Vagina (tissue), 2 donors: ENCODE results near the gene FBXO44.

Experiments
- CTCF ChIP-seq, 3 experiments: fragments of 450-650 bp in 2 of 3; fragments of 200-600 bp in 1 of 3; sonication (generic) in 1 of 3; IDR thresholded peaks; one replicate each; pipeline ENCODE4 v1.5.1; 2017 to 2019; ENCODE audit warnings: antibody characterized with exemption in 3 of 3, mild to moderate bottlenecking in 2 of 3, moderate library complexity in 2 of 3
- POLR2A ChIP-seq, 2 donors: fragments of 450-650 bp; IDR thresholded peaks; one replicate each; pipeline ENCODE4 v1.6.1; 2017; ENCODE audit warnings: antibody characterized with exemption in 2 of 2, mild to moderate bottlenecking in 2 of 2, moderate library complexity in 2 of 2

- TF ChIP-seq CTCF (IDR thresholded peaks at IDR 0.05) (no peak), POLR2A (IDR thresholded peaks at IDR 0.05) (no peak)
Measured at GRCh38 chr1:11654137-11654938, at the start of gene FBXO44, which contains the start of gene FBXO2.
